RWPE1 (cell line): ENCODE measurements around the gene CRLF2.
"Not testable (repeated sequence)": the region's sequence is repeated elsewhere in the genome, so short reads cannot be mapped to it uniquely, and the experiment has no call there.

Source experiments
- CTCF ChIA-PET: fragments of 350-600 bp; sonication (Branson Sonifier 250); formaldehyde crosslinking; extraction: SDS; loops from one replicate; lab custom pipeline; 2021; lab: Yijun Ruan, JAX
- POLR2A ChIA-PET: fragments of 400-600 bp; formaldehyde crosslinking; extraction: SDS; loops from one replicate; lab custom pipeline; 2020; ENCODE audit warnings: antibody characterized with exemption; ENCODE audit not compliant: low non-redundant PET; lab: Yijun Ruan, JAX
- DNase-seq: peaks from one replicate; pipeline ENCODE4 v3.0.0; 2012; ENCODE audit warnings: low spot score
- H3K27ac ChIP-seq: fragments of 450-650 bp; 2 replicates; pipeline ENCODE4 v1.5.1; 2017
- TF ChIP-seq, protein P1 (sequence below): fragments of 450-650 bp; conservative IDR thresholded peaks from 2 replicates; pipeline ENCODE4 v1.5.1; 2017; ENCODE audit warnings: low read depth, mild to moderate bottlenecking

The CRLF2 gene

GRCh38 chrX:1196436-1196835, 16.0 kb downstream of the CRLF2 start:
- CTCF ChIA-PET, result no interaction called here
- POLR2A ChIA-PET, result no interaction called here
- no peak for DNase-seq
- no peak overlapping the region for H3K27ac ChIP-seq
- TF ChIP-seq, protein P1, sequence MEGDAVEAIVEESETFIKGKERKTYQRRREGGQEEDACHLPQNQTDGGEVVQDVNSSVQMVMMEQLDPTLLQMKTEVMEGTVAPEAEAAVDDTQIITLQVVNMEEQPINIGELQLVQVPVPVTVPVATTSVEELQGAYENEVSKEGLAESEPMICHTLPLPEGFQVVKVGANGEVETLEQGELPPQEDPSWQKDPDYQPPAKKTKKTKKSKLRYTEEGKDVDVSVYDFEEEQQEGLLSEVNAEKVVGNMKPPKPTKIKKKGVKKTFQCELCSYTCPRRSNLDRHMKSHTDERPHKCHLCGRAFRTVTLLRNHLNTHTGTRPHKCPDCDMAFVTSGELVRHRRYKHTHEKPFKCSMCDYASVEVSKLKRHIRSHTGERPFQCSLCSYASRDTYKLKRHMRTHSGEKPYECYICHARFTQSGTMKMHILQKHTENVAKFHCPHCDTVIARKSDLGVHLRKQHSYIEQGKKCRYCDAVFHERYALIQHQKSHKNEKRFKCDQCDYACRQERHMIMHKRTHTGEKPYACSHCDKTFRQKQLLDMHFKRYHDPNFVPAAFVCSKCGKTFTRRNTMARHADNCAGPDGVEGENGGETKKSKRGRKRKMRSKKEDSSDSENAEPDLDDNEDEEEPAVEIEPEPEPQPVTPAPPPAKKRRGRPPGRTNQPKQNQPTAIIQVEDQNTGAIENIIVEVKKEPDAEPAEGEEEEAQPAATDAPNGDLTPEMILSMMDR, result no peak

DNA sequence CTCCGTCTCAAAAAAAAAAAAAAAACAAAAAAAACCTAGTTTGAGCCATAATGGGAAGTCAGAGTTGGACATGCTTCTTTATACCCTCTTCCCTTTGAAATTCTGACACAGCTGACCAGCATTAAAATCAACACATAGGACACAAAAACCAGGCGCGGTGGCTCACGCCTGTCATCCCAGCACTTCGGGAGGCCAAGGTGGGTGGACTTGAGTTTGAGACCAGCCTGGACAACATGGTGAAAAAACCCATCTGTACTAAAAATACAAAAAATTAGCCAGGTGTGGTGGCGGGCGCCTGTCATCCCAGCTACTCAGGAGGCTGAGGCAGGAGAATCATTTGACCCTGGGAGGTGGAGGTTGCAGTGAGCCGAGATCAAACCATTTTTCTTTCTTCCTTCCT, 20.3 kb downstream of the CRLF2 start:
- H3K27ac ChIP-seq, POLR2A ChIA-PET, CTCF ChIA-PET, DNase-seq: not testable (repeated sequence)

- no peak for DNase-seq
- CTCF ChIA-PET, result no interaction called here
- TF ChIP-seq, protein P1, result no peak
Measured at GRCh38 chrX:1190596-1191145, 21.8 kb downstream of the CRLF2 start.

DNA sequence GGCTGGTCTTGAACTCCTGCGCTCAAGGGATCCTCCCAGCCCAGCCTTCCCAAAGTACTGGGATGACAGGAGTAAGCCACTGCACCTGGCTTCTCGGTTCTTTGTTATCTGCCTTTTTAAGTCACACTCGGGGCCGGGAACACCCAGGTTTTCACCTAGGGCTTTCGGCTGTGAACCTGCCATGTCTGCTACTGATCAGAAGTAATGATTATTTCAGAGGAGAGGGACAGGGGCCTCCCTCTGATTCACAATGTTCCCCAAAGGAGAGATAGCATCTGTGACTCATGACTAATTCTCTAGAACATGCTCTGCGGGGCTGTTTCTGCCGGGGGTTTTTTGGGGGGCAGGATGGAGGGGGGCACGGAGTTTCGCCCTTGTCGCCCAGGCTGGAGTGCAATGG, 26.9 kb downstream of the CRLF2 start:
- DNase-seq, result no peak
- ChIA-PET POLR2A (no interaction called here), CTCF (no interaction called here)
- TF ChIP-seq, protein P1, result no peak
- H3K27ac ChIP-seq, result no peak overlapping the region

More at GRCh38 chrX:1190596-1191145, 21.8 kb downstream of the CRLF2 start:
- H3K27ac ChIP-seq, result no peak overlapping the region
- POLR2A ChIA-PET, result no interaction called here

- ChIA-PET POLR2A (no interaction called here), CTCF (no interaction called here)
- TF ChIP-seq, protein P1, result no peak
- no peak overlapping the region for H3K27ac ChIP-seq
- DNase-seq, result no peak
Measured at GRCh38 chrX:1182211-1182610, 30.2 kb downstream of the CRLF2 start.

DNA sequence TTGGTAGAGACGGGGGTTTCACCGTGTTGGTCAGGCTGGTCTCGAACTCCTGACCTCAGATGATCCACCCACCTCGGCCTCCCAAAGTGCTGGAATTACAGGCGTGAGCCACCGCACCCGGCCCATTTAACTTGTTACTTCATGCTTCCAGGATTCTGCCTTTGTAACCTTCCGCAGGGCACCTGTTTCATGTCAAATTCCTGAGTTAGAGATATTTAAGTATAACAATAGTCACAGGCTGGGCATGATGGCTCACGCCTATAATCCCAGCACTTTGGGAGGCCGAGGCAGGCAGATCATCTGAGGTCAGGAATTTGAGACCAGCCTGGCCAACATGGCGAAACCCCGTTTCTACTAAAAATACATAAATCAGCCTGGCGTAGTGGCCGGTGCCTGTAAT, 30.8 kb downstream of the CRLF2 start:
- POLR2A ChIA-PET, CTCF ChIA-PET, H3K27ac ChIP-seq, DNase-seq: not testable (repeated sequence)

DNA sequence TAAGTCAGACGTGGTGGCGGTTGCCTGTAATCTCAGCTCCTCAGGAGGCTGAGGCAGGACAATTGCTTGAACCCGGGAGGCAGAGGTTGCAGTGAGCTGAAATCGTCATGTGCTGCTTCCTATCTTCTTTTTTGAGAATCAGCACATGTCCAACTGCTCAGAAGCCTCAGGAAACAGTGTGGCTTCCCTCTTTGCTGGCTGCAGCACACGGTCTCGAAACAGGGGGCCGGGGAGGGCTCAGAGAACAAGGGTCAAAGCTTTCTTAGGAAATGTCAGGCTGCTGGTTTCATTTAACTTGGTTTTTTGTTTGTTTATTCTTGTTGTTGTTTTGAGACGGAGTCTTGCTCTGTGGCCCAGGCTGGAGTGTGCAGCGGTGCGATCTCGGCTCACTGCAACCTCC, 31.3 kb downstream of the CRLF2 start:
- H3K27ac ChIP-seq, result no peak overlapping the region
- DNase-seq, result no peak
- TF ChIP-seq, protein P1, result no peak
- ChIA-PET POLR2A (no interaction called here), CTCF (no interaction called here)
